SIG-M5 treated with dmso at 0.1 percent for 504 hours (cell line): ENCODE data around the gene SERPINA5.
"Not testable (repeated sequence)": the region's sequence is repeated elsewhere in the genome, so short reads cannot be mapped to it uniquely, and the experiment has no call there.

Experiments
- DNase-seq: peaks from one replicate; lab custom pipeline; 2025; ENCODE audit not compliant: unreplicated experiment; lab: John Stamatoyannopoulos, UW

Gene SERPINA5

GRCh38 chr14:94573475-94574277 is 7.5 kb upstream of the SERPINA5 start:
- no peak for DNase-seq

DNA sequence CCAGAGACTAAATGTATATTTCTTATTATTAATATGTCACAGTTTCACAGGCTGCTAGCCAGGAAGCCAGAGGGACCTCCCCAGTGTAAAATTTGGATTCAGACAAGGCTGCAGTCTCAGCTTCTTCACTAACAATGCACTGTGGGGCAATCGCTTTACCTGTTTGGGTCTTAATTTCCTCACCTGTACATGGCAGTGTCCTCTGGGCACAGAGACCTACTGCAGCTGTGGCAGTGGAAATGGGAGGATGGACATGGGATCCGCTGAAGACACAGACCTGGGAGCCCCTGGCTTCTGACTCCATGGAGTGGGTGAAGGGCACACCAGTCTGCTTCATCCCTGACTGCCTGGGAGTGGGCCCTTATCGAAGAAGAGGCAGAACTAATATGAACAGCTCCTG is 6.9 kb upstream of the SERPINA5 start:
- no peak for DNase-seq

DNA sequence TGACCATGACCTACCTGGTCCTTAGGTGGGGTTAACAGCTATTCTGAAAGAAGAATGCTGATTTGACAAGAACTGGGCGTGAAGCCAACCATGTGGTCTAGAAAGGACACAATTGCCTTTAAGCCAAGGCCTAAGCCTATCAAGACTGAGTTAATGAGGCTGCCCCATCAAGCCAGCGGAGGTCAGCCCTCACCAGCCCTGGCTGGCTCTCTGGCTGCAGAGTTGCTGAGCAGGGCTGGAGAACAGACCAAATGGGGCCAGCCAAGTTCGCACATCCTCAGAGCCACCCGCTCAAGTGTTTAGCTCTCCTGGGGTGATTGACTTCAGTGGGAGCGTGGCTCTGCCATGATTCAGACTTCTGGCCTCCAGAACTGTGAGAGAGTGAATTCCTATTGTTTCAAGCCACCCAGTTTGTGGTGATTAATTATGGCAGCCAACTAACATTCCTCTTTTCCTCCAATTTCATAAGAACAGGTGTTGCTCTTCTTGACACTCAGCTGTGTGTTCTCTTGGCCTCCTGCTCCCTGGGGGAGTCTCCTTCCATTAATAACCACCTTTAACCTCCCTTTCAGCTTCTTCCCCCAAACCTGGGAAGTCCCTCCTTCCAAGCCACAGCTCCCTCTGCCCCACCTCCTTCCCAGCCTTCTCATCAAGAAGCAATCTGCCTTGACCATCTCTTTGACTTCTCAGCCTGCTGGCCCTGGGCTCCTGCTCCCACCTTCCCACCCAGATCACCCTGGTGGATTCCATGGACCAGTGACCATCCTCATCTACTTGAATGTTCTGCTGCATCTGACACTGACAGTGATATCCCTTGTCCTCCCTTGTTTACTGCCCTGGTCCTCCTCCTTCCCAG is 5.3 kb upstream of the SERPINA5 start:
- DNase-seq, result no peak

DNA sequence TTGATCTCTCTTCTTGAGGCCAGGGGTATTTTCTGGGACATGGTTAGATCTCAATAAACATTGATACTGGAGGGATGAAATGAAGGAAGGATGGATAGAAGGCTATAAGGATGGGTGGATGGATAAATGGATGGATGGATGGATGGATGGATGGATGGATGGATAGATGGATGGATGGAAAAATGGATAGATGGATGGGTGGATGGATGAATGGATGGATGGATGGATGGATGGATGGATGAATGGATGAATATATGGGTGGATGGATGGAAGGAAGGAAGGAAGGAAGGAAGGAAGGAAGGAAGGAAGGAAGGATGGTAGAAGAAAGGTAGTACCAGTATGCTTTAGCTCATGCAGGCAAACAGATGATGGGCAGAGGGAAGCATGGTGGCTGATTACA is 3.8 kb upstream of the SERPINA5 start:
- not testable (repeated sequence) for DNase-seq

- no peak for DNase-seq
These were observed 2.5 kb upstream of the SERPINA5 start for GRCh38 chr14:94578712-94579111.

- DNase-seq, result no peak
These were observed 1.0 kb downstream of the SERPINA5 start for GRCh38 chr14:94582199-94582750.

- no peak for DNase-seq
These were observed 1.6 kb downstream of the SERPINA5 start for GRCh38 chr14:94582851-94583250.

DNA sequence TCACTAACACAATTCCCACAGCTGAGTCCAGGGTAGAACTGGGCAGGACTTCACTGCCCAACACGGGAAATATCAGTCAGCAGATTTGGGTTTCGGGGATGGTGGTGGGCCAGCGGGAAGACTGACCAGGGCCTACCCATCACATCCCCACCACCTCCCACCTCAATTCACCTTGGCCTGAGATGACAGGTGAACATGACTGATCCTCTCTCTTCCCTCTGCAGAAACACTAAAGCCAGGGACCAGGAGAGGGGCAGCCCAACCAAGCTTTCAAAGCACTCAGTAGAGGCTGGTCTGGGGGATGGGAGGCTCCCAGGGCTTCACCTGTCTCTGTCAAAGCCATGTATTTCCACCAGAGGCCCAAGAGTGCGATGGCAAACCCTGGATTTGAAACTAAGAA is 2.3 kb downstream of the SERPINA5 start:
- DNase-seq, result no peak

DNA sequence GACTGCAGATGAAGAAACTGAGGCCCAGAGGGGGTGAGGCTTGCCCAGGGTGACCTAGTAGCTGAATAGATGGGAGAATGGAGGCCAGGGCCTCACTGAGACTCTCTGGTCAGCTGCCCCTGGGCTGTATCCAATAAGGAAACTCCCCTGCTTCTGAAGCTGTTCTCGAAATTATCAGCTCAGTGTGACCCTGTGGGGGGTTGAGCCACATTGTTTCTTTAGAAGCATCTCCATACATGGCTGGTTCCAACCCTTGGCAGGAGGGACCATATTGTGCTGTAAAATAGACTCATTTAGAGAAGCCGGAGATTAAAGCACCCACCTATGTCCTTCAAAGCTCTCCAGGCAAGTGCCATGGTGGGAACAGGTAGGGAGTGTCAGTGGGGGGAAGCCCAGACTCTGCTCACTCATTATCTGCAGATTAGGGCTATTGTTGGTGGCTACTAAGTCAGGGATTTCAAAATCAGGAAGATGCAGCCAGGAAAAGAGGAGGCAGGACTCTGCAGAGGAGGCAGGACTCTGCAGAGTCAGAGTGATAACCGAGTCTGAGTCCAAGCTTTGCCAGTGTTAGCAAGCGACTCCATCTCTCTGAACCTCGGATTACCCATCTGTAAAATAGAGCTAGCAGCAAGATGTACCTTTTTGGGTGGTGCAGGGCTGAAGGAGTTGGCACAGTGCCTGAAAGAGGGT is 3.5 kb downstream of the SERPINA5 start:
- DNase-seq, result no peak

GRCh38 chr14:94586635-94587034 is 5.4 kb downstream of the SERPINA5 start:
- DNase-seq, result no peak

DNA sequence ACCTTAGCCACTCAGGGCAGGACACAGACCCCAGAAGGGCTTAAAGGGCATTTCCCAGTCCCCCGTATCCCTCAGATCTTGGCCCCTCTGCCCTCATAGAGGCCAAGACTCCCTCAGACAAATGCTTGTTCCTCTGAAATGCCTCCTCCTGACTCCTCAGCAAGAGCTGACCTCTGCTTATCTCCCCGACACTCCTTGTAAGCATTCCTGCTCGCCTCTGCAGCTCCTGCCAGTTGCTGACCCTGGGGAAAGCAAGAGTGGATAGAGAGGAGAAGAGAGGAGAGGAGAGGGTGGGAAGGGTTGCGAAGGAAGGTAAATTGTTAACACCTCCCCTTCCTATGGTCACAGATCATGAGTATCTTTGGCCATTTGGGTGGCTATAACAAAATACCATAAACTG is 7.1 kb downstream of the SERPINA5 start:
- no peak for DNase-seq

- no peak for DNase-seq
These were observed 9.8 kb downstream of the SERPINA5 start for GRCh38 chr14:94591073-94591472.

DNA sequence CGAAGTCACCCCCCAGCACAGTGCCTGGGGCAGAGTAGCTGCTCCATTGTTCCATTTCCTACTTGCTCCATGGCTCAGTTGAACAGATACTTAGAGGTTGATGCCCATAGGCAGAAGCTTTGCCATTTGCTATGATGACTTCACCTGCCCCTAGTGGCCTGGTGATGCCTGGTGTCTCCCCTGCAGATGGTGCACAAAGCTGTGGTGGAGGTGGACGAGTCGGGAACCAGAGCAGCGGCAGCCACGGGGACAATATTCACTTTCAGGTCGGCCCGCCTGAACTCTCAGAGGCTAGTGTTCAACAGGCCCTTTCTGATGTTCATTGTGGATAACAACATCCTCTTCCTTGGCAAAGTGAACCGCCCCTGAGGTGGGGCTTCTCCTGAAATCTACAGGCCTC is 10.6 kb downstream of the SERPINA5 start:
- DNase-seq, result no peak

DNA sequence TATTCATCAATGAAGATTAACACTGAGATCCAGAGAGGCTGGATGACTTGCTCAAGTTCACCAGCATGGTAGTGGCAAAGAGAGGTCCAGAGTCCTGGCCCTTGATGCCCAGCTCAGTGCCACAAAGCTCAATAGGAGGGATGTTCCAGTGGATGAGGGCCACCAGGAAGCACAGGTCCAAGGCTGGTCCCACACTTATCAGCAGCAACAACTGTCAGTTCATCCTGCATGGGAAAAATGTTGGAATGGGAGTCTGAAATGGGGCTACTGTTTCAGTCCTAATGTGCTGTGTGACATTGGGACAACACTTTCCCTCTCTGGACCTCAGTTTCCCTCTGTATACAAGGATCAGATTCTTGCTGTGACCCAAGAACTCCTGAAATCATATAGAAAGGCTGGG is 11.2 kb downstream of the SERPINA5 start:
- no peak for DNase-seq

- no peak for DNase-seq
These were observed 12.1 kb downstream of the SERPINA5 start for GRCh38 chr14:94593376-94593748.

- no peak for DNase-seq
These were observed 12.7 kb downstream of the SERPINA5 start for GRCh38 chr14:94593749-94594431.

- no peak for DNase-seq
These were observed 13.2 kb downstream of the SERPINA5 start for GRCh38 chr14:94594441-94594840.

- no peak for DNase-seq
These were observed 14.7 kb downstream of the SERPINA5 start for GRCh38 chr14:94595912-94596311.

GRCh38 chr14:94596361-94596760 is 15.1 kb downstream of the SERPINA5 start:
- no peak for DNase-seq

DNA sequence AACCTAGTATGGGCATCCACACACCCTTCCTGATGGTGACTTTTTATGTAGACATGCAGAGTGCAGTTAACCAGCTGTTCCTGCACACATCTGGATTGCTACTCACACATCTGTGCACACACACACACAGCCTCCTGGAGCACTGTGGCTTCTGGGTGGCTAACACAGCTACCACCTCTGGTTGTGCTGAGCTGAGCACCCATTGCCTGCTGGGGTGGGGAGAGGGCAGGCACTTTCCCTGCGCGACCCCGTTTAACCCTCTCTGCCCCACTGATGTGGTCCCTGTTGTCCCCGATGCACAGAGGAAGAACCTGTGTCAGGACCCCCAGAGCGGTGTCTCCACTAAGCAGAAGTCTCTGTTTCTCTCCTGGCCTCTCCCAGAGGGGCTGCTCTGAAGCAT is 16.6 kb downstream of the SERPINA5 start:
- no peak for DNase-seq

DNA sequence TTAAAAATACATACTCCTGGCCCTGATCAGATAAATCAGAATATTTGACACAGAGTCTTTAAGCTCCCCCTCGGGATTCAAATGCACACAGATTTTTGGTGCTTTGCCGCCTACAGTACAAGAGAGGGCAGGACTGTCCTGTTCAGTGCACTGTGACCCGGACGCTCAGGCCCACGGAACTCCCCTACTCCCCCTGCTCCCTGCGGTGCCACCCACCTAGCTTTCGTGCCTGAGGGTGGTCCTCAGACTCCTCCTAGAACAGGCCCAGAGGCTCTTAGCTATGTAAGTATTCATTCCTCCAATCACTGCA is 17.2 kb downstream of the SERPINA5 start:
- no peak for DNase-seq
